Hematopoietic multipotent progenitor cell treated with erythropoietin and hydrocortisone succinate and interleukin-3 and kit ligand, for 15 days (in vitro differentiated cells): ENCODE measurements around the gene HTR7.

Experiments
- DNase-seq: peaks from one replicate; pipeline ENCODE4 v3.0.0-alpha.2; 2015; ENCODE audit warnings: low spot score

Gene HTR7

DNA sequence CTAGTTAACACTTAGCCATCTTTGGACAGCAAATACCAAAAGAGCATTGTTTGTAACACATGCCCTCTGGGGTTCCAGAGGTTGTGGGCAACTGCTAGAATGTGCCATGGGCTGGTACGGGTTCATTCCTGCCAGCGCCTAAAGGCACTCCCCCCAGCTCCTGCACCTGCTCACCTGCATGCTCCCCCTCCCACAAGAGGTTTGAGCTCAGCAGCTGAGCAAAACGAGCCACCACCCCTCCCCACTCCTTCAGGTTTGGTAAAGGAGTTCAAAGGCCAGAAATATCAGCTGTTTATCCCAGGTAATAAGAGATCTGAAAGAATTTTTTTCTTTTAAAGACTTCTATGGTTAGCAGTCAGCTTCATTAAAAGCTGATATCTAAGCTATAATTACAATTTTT is 53.5 kb downstream of the HTR7 start:
- DNase-seq, result no peak

- no peak for DNase-seq
Measured at GRCh38 chr10:90801608-90802007, 56.2 kb downstream of the HTR7 start.

GRCh38 chr10:90800232-90800796 is 57.5 kb downstream of the HTR7 start:
- DNase-seq, result no peak

DNA sequence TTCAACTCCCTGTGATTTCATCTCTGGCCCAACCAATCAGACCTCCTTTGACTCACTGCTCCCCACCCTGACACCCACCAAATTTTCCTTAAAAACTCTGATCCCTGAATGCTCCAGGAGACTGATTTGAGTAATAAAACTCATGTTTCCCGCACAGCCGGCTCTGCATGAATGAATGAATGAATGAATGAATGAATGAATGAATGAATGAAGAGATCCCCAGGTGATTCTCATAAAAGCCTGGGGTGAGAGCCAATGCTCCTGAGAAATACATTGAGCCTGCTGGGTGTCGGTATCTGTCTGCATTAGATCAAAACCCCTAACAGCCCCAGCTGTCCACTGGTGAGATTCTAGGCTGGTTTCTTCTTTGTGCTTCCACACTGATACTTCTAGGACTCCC is 58.7 kb downstream of the HTR7 start:
- no peak for DNase-seq

DNA sequence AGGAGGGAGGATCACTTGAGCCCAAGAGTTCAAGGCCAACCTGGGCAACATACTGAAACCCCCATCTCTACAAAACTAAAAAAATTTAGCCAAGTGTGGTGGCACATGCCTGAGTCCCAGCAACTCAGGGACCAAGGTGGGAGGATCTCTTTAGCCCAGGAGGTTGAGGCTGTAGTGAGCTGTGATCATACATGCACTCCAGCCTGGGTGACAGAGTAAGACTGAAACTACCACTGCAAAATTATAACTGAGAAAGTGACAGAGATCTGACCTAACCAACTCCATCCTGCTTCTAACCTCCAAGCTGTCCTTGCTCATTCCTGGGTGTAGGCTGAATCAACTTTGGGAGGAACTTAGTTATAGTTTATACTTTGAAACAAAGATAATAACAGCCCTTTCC is 59.4 kb downstream of the HTR7 start:
- no peak for DNase-seq

GRCh38 chr10:90790422-90790821 is 67.4 kb downstream of the HTR7 start:
- no peak for DNase-seq

GRCh38 chr10:90788968-90789367 is 68.9 kb downstream of the HTR7 start:
- no peak for DNase-seq

DNA sequence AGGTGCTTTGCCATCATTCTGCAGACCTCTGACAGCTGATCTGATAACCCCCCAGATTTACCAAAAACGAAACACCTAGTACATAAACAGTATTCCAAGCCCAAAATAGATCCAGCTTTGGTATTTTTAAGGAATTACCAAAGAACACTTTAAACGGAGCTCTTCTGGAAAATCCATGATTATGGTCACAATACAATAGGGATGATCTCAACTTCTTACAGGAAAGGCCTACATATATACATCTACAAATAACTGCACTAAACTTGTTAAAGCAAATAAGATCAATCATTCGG is 69.7 kb downstream of the HTR7 start:
- no peak for DNase-seq

DNA sequence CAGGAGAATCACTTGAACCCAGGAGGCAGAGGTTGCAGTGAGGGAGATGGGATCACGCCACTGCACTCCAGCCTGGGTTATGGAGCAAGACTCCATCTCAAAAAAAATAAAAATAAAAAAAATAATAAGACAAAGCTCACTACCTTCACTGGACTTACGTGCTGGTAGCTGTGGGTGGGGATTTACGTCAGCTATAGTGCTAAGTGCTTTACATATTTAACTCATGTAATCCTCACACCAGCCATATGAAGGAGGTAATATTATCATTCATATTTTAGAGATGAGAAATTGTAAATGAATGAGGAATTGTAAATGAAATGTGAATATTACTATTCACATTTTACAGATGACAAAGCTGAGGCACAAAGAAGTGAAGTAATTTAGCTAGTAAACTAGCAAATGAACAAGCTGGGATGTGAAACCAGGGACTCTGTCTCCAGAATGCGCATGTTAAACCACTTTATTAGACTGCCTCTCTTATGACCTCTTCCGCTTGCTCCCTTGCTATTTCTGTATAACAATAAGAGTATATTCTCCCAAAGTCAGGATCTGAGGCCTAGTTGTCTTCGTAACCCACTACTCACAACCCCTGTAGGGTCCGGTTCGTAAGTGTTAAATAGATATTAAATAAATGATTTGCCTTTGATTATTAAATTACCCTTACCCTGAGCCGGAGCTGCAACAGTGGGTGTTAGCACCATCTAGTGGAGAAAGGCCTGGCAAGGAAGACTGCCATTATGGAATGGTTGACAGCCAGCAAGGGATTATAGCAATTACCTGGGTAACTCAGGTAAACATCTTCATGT is 70.2 kb downstream of the HTR7 start:
- peak; percentile 3 for DNase-seq

GRCh38 chr10:90785782-90786181 is 72.1 kb downstream of the HTR7 start:
- DNase-seq, result no peak

DNA sequence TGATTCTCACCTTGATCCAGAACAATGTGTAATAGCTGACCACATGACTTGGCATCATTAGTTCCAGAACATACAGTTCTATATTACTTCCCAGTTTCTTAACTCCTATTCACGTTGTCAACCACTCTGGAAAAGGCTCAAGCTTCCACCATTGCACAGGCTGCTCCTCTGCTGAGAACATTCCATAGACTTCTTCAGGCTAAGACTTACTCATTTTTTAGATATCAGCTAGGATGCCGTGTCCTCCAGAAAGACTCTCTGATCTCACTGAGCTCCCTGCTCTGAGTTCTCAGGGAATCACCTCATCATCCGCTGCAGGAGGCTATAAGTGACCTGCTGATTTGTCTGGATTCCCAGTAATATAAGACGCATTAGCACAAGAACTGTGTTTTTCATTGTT is 73.1 kb downstream of the HTR7 start:
- DNase-seq, result no peak

DNA sequence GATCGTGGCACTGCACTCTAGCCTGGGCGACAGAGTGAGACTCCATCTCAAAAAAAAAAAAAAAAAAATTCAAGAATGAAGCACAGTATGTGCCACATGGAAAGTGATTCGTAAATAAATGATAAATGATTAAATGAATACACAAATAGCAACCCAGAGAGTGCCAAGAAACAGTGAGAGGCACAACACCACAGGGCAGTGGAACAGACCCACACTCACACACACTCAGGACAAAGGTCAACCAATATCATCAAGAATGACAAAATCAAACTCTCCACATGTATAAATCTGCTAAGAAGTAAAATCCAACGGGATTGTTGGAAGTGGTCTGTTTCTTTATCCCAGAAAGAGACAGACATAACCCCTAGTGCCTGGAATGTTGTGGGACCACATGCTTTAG is 77.4 kb downstream of the HTR7 start:
- no peak for DNase-seq

- DNase-seq, result no peak
Measured at GRCh38 chr10:90779548-90779947, 78.3 kb downstream of the HTR7 start.

DNA sequence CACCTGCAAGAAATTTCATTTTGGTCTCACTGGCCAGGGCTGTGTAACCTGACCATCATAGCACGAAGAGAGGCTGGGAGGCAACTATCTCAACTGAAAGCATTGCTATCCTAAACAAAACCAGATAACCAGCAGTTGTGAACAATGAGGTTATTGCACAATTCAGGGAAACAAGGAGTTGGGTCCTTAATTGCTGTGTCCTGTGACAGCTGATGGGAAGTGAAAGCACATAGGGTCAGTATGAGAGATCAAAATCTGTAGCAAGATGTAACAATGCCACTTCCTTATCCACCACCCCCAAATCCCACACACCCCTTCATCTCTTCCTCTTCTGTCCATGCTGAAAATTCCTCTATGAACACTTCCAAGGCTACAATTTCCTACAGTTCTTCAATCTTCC is 80.2 kb downstream of the HTR7 start:
- no peak for DNase-seq

DNA sequence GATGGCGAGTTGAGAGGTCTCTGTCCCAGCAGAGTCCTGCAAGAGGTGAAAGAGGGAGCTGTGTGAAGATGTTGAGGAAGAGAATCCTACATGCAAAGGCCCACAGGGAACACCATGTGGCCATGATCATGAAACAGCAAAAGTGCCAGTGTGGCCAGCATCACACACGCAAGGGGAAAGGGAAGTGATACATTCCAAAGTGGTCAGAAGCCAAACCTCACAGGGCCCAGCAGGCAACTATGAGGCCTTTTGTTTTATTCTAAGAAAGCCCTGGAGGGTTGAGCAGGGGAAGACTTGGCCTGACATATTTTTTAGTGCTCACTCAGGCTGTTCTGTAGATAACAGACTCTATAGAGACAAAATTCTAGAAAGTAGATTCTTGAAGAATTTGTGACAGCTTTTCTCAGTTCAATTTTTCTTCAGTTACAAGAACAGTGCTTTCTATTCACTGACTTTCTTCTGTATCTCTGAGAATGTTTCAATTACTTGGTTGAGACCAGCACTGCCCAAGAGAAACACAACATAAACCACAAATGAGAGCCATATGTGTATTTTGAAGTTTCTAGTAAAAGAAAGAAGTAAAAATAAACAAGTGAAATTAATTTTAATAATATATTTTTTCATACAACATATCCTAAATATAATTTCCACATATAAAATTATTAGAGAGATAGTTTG is 82.3 kb downstream of the HTR7 start:
- DNase-seq, result no peak

DNA sequence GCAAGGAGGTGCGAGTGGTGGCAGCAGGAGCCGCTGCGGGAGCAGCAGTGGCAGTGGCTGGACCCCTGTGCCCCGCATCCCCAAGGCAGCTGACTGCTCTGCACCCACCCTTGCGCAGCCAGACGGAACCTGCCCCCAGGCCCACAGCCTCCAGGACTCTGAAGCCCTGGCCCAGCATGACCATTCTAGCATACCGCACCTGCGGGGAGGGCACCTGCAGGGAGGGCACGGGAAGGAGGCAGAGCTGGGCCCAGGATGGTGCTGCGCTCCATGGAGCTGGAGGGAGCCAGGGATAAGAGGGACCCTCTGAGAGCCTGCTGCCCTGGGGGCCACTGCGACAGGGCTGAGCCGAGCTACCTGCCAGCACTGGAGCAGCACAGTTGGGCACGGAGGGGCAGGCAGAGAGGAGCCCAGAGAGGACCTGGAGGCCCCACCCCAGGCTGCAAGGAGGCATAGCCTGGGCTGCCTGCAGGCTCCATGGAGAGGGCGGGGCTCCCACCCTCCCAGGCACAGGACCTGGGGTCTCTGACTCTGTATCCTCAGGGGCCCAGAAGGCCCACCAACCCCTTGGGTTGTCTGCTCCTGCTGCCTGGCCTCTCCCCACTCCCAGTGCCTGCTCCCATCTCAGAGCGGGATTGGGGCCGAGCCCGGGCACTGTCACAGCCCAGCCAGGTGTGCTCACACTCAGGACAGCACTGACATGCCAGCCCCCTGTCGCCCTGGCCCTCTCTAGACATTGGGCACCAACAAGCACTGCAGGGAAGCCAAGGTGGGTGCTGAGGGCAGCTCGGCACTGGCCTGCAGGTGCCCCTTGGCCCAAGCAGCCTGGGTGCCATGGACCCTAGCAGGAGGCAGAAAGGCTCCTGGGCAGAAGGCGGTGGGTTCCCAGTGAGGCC is 87.6 kb downstream of the HTR7 start:
- no peak for DNase-seq

- DNase-seq, result peak; percentile 8
Measured at GRCh38 chr10:90751107-90751997, 106.5 kb downstream of the HTR7 start.

GRCh38 chr10:90746829-90747228 is 111.0 kb downstream of the HTR7 start:
- no peak for DNase-seq

DNA sequence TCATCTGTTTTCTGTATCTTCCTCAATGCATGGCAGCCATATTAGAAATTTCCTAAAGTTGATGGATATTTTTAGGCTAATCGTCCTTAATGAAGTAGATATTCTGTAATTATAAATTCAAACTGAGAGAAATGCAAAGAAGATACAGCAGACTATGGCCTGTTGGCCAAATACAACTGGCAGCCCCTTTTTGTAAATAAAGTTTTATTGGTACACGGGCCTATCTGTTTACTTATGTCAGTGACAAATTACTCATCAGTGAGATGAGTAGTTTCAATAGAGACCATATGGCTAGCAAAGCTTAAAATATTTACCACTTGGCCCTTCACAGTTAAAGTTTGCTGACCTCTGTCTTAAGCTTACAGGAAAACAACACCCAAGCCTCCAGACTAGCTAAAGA is 112.3 kb downstream of the HTR7 start:
- no peak for DNase-seq

DNA sequence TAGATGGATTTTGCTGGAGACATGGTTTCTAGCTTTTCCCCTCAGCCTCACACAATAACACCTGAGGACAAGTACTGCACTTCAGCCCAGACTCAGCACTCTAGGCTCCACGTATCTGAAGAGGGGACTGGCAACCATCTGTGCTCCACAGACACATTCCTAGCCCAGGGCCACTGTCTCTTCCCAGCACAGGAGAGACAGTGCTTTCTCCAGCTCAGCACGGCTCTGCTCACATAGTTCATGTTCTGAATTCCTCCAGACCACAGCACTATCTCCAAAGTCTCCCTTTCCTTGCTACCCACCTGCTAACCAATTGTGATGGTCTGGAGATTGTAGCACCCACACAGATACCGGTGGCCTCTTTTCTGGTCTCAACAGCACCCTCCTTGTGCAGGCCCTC is 114.5 kb downstream of the HTR7 start:
- DNase-seq, result no peak

DNA sequence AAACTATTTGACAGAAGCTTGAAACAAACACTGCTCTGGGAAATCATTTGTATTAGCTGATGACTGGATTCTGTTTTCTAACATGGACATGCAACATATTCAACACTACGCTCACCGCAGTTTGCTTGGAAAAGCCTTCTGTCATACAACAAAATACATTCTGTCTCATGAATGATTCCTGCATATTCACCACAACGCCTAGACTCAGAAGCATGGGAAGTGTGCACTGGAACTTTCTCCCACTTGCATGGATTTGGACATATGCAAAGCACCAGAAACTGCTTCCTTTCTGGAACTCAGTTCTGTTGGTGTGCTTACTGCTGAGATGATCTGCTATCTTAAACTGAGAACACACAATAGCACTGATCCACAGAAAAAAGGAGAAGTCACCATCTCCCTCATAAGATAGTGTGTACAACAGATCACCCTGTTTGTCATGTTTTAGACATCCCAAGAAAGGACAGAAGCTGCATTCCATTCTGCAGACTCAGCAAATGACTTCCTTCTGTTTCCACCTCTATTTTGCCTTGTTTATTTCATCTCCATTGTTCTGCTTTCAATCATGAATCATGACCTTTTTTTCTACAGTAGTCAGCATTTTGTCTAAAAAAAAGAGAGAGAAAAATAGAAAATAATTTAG is 115.8 kb downstream of the HTR7 start:
- no peak for DNase-seq
